Psoas muscle (tissue), 8 donors: ENCODE measurements around the gene MRPL52. TPM values are rescaled to one million over a fixed set of nuclear protein-coding genes. Genes with fewer than 3 reads are reported as not detected.

Source experiments
- ATAC-seq, 4 donors: fragments of 200-7000 bp; cut with Tn5 transposase; one replicate each; pipeline ENCODE4 v1.9.1; 2020; ENCODE audit warnings: moderate library complexity in 3 of 4, mild to moderate bottlenecking in 2 of 4
- DNase-seq, 2 donors: peaks; one replicate each; pipeline ENCODE4 v3.0.0-alpha.2; 2020
- H3K27ac ChIP-seq: fragments of 200-600 bp; one replicate; pipeline ENCODE4 v1.8.0; 2022
- H3K27me3 ChIP-seq, 3 donors: fragments of 200-600 bp in 1 of 3; one replicate each; pipeline versions ENCODE4 v1.6.1 to v1.8.0; 2013 to 2022; ENCODE audit warnings: low read length in 2 of 3, mild to moderate bottlenecking in 2 of 3, moderate library complexity in 1 of 3; ENCODE audit not compliant: insufficient read depth in 3 of 3
- H3K36me3 ChIP-seq, 2 donors: fragments of 200-600 bp in 1 of 2; one replicate each; pipeline versions ENCODE4 v1.6.1 to v1.8.0; 2013 to 2022; ENCODE audit warnings: low read depth in 1 of 2, mild to moderate bottlenecking in 1 of 2, moderate library complexity in 1 of 2; ENCODE audit not compliant: insufficient read depth in 1 of 2
- H3K4me1 ChIP-seq: fragments of 200-600 bp; one replicate; pipeline ENCODE4 v1.8.0; 2022
- H3K4me3 ChIP-seq: fragments of 200-600 bp; one replicate; pipeline ENCODE4 v1.8.0; 2022; ENCODE audit warnings: mild to moderate bottlenecking
- H3K9me3 ChIP-seq: fragments of 200-600 bp; one replicate; pipeline ENCODE4 v1.8.0; 2022
- WGBS, 3 donors: extraction: QIAGEN DNeasy Blood & Tissue Kit; methylation state at CpG; one replicate each; pipeline versions ENCODE4 v1.1.6 to v1.1.7; 2013; 5-methylcytosine and 5-hydroxymethylcytosine counted together
- intact Hi-C, 2 donors: fragments of 100-400 bp; cut with DNase I; formaldehyde crosslinking; loops; one replicate each; pipeline versions ENCODE4 v1.11.0 to v1.14.2; 2022
- polyA plus RNA-seq, 3 donors: library from polyadenylated mRNA; stranded (reverse); fragments of 200-250 nt; gene quantifications; one replicate each; pipeline ENCODE4 v1.2.3, GENCODE V29; 2013
- total RNA-seq, 4 donors: library from RNA; stranded (reverse); fragmentation: NEBNext Ultra II Directional in 2 of 4; extraction: Animal tissue kit (Norgen Biotek cat#: 25700) in 2 of 4; gene quantifications; one replicate each; pipeline versions ENCODE4 v1.2.1 to v1.2.4, GENCODE V29; 2021 to 2023
- TF ChIP-seq, protein P1 (sequence below): fragments of 200-600 bp; IDR thresholded peaks from one replicate; pipeline ENCODE4 v1.8.0; 2022; ENCODE audit warnings: antibody characterized with exemption
- donor health status: healthy with polysubstance abuse.
- donor health status: DM: no; HTN: no; CAD: no; lungs with moderate emphysema.
- donor health status: Bipolar disorder and iron deficiency.
- donor health status: healthy.
- donor health status: DM: yes; HTN: yes; CAD: no.
- donor health status: DM: no; HTN: no; CAD: no.
- donor health status: DM: no; HTN: no; CAD: no.
- donor health status: DM: yes; HTN: yes; CAD: no.

MRPL52 gene
- total and polyA plus RNA-seq, 7 donors, result 79.1 to 246 (median 91.2) TPM

DNA sequence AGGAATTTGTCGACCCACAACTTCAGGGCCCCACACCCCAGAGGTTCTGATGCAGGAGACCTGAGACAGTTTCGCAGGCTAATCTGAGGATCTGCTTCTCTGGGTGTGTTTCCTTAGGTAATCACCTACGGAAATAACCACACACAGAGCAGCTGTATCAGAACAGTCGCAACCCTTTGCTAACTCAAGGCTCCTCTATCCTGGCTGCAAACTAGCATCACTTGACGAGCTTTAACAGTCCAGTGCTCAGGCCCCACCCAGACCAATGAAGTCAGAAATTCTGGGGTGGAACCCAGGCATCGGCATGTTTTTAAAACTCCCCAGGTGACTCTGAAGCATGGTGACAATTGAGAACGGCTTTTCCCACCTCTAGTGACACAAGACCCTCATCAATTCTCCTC lies 35.1 kb upstream of the MRPL52 start:
- Histone ChIP-seq H3K27ac (no peak overlapping the region), H3K4me1 (no peaks in the 10 kb centered on the region), H3K36me3 (no peaks in the 10 kb centered on the region), H3K4me3 (no peak overlapping the region), H3K9me3 (no peaks in the 10 kb centered on the region), H3K27me3 (peaks cover 0 to 4% (median 1%) of the 10 kb centered on the region in 3 donors)
- intact Hi-C loops, result no loop called here
- ATAC-seq (no peak), DNase-seq (no peak)
- TF ChIP-seq, protein P1, sequence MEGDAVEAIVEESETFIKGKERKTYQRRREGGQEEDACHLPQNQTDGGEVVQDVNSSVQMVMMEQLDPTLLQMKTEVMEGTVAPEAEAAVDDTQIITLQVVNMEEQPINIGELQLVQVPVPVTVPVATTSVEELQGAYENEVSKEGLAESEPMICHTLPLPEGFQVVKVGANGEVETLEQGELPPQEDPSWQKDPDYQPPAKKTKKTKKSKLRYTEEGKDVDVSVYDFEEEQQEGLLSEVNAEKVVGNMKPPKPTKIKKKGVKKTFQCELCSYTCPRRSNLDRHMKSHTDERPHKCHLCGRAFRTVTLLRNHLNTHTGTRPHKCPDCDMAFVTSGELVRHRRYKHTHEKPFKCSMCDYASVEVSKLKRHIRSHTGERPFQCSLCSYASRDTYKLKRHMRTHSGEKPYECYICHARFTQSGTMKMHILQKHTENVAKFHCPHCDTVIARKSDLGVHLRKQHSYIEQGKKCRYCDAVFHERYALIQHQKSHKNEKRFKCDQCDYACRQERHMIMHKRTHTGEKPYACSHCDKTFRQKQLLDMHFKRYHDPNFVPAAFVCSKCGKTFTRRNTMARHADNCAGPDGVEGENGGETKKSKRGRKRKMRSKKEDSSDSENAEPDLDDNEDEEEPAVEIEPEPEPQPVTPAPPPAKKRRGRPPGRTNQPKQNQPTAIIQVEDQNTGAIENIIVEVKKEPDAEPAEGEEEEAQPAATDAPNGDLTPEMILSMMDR, result no peak
- WGBS, 3 donors, result 70 to 77% (median 75%) methylated on average over 7 of the region's 7 CpGs

DNA sequence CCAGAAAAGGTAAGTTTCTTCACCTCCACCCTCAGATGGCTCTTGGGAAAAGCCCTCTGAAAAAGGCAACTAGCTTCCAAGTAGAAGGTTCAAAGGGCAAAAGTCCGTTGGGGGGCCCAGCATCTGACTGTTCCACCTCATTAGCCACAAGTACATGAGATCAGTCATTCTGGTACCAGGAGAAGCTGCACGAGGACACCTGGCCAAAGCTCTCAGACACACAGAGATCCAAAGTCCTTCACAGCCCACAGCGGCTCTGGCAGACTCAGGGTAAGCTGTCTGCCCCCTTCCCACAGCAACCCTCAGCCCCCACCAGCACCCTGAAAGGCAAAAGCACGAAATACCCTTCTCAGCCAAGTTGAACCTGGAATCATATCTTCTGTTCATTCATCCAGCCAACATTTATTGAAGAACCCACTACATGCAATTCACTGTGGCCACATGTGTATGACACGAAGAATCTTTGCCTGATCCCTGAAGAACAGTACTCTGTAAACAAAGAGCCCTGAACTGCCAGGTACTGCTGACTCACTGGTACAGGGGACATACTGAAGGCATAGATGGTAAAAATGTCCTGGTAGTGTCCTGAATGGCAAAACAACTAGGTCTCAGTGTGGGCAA lies 33.5 kb upstream of the MRPL52 start:
- no peaks in the 10 kb centered on the region for H3K4me1 ChIP-seq
- H3K27ac ChIP-seq, result no peak overlapping the region
- intact Hi-C loops, result no loop called here
- no peak for DNase-seq
- no peak for ATAC-seq
- peaks cover 0 to 10% (median 4%) of the 10 kb centered on the region in 3 donors for H3K27me3 ChIP-seq
- H3K9me3 ChIP-seq, result no peaks in the 10 kb centered on the region
- TF ChIP-seq, protein P1, result no peak
- H3K36me3 ChIP-seq, result no peaks in the 10 kb centered on the region
- WGBS, 3 donors, result 48 to 64% (median 63%) methylated on average over 5 of the region's 5 CpGs
- no peak overlapping the region for H3K4me3 ChIP-seq

DNA sequence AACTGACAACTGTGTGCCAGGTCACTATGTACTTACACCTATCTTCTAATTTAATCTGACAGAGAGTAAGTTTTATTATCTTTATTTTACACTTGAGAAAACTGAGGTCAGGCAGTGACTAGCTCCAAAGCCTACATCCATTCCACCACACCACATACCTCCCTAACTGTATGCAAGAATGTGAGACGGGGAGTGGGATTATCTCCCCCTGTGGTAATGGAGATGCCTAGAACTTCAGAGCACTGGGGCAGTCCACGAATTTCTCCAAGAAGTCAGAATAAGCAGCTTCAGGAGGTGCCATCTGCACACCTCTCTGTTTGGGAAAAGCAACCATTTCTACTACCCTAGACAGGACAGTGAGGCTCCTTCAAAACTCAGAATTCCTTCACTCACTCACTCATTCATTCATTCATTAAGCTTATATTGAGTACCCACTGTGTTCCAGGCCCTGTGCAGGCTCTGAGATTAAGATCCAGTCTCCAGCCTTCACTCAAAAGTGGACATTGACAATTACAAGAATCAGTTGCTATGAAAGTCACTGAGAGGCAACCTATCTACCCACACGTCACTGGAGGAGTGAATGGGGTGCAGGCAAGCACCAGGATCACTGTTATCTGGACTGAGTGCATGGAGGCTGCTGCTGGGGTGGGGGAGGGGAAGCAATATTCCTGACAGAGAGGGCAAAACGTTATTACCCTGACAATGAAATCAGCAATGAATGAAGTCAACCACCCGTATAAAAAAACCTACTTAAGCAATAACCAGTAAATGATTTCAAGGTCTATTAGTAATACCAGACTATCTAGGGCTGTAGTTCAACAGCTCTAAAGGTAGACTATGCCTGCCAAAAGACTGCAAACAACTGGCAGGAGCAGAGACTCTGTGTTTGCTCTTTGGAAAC lies 32.4 kb upstream of the MRPL52 start:
- H3K4me3 ChIP-seq, result no peak overlapping the region
- TF ChIP-seq, protein P1, result no peak
- H3K9me3 ChIP-seq, result no peaks in the 10 kb centered on the region
- intact Hi-C loops, result no loop called here
- no peak for DNase-seq
- no peak overlapping the region for H3K27ac ChIP-seq
- H3K4me1 ChIP-seq, result no peaks in the 10 kb centered on the region
- no peak for ATAC-seq
- H3K36me3 ChIP-seq, result no peaks in the 10 kb centered on the region
- WGBS, 3 donors, result 29 to 47% (median 33%) methylated on average over 5 of the region's 5 CpGs
- peaks cover 0 to 11% (median 4%) of the 10 kb centered on the region in 3 donors for H3K27me3 ChIP-seq

DNA sequence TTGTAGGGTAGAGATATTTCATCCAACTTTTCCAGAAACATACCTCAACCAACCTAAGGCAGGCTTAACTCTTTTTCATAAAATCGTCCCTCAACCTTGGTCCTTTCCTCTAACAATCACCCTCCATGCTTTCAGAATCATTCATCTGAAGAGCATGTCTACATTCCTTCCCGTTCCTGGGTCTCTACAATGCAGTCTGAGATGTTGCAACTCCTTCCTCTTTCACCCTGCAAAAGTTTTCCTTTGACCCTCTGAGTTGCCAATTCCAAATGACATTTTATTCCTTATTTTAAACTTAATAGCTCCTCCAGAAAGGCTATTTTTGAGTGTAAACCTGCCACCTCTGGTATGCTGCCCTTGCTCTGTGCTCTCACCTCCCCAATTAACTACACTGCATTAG lies 31.2 kb upstream of the MRPL52 start:
- 61 to 67% (median 66%) methylated on average over 2 of the region's 2 CpGs for WGBS, 3 donors
- TF ChIP-seq, protein P1, result no peak
- H3K27me3 ChIP-seq, result peaks cover 0 to 11% (median 2%) of the 10 kb centered on the region in 3 donors
- intact Hi-C loops, result no loop called here
- H3K27ac ChIP-seq, result no peak overlapping the region
- ATAC-seq, result no peak
- no peak overlapping the region for H3K4me3 ChIP-seq
- no peaks in the 10 kb centered on the region for H3K4me1 ChIP-seq
- H3K36me3 ChIP-seq, result no peaks in the 10 kb centered on the region
- H3K9me3 ChIP-seq, result no peaks in the 10 kb centered on the region
- DNase-seq, result no peak
